SH-SY5Y (cell line): Measurements from ENCODE around the gene NPL.

Experiments used
- GATA2 ChIP-seq: IDR thresholded peaks from 2 replicates; pipeline ENCODE4 v1.6.1; 2011; ENCODE audit warnings: mild to moderate bottlenecking, low read depth, low read length
- GATA3 ChIP-seq: IDR thresholded peaks from 2 replicates; pipeline ENCODE4 v1.6.1; 2011; ENCODE audit warnings: low read depth, mild to moderate bottlenecking, low read length, moderate library complexity

- TF ChIP-seq GATA2 (no peak), GATA3 (no peak)
Measured at GRCh38 chr1:182877331-182877730, 87.8 kb downstream of the NPL start.
